NCI-H226 (cell line): ENCODE data around the gene DCTN3.

Experiments used
- DNase-seq: peaks from one replicate; pipeline ENCODE4 v3.0.0-alpha.2; 2015

DCTN3 gene

GRCh38 chr9:34620061-34620994, at the start of gene DCTN3:
TSS of gene DCTN3 (minus strand) at chr9:34620495. CDS start at chr9:34620464, 31 bp downstream.
- peak; percentile 78 for DNase-seq

DNA sequence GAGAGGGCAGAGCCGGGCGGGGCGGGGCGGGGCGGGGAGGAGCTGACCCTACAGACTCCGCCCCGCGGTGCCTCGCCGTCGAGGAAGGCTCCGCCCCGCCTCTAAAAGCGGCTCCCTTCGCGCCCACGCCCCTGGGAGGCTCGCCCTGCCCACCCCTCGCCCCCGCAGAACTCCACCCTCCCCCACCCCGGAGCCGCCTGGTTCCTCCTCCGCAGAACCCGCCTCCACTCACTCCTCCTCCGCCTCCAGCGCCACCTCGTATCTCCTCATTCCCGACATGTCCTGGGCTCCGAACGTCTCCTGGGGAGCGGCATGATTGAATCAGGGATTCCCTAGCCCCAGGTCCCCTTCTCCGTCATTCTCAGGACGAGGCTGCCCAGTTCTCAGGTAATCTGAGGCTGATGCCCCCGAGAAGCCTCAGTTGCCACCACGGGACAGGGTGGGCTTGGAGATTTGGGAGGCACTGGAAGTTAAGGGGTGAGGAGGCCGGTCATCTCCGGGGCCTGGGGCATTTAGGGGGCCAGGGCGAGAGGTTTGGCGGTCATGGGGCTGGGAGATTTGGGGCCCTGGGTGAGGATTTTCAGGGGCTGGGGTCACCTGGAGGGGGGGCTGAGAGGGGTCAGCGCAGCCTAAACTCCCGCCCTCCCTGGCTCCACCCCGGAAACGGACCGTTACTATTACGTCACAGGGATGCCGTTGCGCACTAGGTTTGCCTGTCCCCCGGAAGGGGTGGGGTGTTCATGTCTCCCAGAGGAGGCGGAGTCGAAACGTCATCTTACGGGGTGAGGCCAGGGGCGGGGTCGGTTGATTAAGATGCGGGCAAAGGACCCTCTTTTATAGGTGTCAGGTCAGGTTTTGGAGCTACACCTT, 45.3 kb upstream of the DCTN3 start:
- peak; percentile 70 for DNase-seq

DNA sequence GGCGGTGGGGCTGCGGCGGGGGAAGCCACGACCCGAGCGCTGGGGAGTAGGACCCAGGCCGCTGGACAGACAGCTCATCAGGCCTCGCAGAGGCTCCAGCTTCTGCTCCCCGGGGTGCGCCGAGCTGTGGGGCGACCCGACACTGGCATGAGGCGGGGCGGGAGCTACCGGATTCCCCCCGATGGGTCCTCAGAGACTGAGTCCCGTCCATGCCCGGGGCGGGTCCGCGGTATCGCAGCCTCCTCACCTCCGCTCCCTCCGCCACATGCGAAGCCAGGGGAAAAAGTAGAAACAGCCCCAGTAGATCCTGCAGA, 44.7 kb upstream of the DCTN3 start:
- DNase-seq, result no peak

- peak; percentile 36 for DNase-seq
These were observed 44.2 kb upstream of the DCTN3 start for GRCh38 chr9:34664281-34665066.

GRCh38 chr9:34663303-34663605, 43.0 kb upstream of the DCTN3 start:
- DNase-seq, result no peak

DNA sequence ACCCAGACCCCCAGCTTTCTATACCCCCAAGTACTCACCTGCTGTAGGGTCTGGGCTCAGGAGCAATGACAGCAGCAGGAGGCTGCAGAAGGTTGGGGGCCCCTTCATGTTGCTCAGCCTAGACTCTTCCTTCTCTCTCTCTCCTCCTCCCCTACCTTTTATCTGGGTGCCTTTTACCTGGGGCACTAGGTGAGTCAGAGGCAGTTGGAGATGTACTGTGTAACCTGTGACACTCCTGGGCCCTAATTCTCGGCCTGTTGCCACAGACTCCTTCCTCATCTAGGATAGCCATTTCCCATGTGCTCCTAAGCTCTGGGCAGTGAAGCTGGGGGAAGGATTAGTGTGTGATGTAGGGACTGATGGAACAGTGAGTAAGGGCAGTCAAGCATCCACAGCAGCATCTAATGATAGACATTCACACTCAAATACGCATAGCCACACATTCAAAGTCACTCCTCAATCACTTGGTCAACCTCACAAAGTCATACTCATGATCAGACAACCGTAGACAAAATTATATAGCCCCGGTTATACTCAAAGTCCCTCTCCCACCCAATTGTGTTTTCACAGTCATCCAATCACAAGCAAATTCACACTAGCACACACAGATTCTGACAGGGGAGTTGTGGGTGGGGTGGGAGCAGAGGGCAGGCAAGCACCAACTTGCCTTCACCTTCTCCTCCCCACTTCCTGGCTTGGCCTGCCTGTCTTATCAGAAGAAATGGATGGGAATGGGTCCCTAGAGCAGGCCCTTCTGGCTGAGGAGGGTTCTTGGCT, 42.4 kb upstream of the DCTN3 start, which contains the start of gene CCL27:
Gene CCL27, minus strand, starts transcription at position 132 of the 777 bp plus-strand sequence. Its CDS starts 24 bp downstream, at position 108.
- no peak for DNase-seq

DNA sequence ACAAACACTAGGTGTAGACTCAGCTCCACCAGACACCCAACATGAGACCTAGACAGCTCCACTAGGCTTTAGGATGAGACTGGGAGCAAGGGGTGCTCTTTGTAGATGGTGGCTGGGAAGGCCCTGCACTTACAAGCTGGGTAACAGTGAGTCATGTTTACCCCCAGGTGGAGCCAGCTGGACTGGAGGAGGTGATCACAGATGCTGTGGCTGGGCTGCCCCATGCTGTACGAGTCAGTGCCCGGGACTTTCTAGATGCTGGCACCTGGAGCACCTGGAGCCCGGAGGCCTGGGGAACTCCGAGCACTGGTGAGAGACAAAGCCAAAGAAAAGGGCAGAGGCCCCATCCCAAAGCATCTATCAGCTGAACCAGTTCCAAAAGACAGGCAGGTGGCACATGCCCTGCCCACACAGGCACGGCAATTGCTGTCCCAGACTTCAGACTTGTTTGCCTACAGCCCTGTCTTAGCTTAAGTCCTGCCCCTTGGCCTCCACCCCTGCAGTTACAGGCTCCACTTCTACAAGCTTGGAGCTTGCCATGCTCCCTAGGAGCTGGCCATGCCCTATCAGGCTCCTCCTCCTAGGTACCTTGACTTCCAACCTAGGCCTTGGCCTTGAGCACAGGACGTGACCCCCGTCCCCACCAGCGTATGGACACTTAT, 39.4 kb upstream of the DCTN3 start:
- DNase-seq, result no peak

DNA sequence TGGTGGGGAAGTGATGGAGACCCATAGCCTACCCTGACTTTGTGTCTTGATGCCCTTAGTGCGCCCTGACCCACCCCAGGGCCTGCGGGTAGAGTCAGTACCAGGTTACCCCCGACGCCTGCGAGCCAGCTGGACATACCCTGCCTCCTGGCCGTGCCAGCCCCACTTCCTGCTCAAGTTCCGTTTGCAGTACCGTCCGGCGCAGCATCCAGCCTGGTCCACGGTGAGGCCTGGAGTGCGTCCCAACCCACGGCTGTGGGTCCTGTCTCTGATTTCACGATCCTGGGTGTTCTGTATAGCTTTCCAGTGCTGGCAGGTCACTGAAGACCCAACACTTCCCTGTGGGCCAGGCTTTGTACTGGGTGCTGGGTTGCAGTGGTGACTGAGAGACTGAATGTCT, 38.2 kb upstream of the DCTN3 start:
- DNase-seq, result no peak

GRCh38 chr9:34656992-34657391, 36.7 kb upstream of the DCTN3 start:
- DNase-seq, result no peak

- DNase-seq, result no peak
These were observed 35.1 kb upstream of the DCTN3 start for GRCh38 chr9:34655394-34655793.

GRCh38 chr9:34654323-34655051, 34.2 kb upstream of the DCTN3 start:
- DNase-seq, result no peak

- DNase-seq, result no peak
These were observed 33.1 kb upstream of the DCTN3 start for GRCh38 chr9:34653151-34654072.

DNA sequence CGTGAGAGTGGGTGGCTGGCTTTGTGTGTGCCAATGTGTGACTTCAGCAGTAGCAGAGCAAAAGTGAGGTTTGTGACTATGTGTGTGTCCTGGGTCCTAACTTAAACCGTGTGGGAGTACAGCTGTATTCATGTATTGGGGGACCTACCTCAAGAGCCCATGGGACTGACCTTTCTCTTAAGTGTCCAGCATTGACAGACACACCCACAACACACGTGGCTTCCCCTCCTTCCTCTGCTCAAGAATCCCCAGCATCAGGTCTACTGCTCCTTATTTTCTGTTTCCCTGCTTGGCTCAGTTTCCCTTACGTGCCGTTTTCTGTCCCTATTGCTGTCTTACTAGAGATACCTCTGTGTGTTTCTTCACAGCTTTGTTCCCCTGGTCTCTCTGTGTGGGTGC, 32.3 kb upstream of the DCTN3 start:
- DNase-seq, result no peak

DNA sequence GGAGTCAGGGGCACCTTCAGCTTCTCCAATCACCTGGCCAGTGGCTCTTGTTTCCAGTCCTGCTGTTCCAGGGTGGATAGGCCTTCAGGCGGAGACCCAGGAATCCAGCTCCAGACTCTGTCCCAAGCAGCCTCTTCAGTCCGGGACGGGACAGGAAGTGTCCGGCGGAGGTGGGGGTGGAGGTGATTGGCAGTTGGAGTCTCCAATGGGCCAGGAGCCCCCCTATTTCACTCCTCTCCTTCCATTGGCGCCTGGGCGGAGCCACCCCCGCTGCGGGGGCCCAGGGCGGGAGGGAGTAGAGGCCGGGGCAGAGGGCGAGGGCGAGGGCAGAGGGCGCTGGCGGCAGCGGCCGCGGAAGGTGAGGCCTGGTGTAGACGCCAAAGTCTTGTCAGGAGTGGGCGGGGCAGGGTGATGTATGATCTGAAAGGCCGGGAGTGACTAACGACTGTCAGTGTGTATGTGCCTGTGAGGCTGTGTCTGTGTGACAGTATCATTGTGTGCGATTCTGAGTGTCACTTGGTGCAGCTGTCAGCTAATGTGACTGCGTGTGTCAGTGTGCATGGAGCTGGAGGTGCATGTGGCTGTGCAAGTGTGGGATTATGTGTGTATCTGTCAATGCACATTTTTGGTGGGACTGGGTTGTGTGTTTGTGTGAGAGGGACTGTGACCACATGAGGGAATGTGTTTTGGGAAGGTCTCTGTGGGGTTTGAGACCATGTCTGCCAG, 31.7 kb upstream of the DCTN3 start, which contains the start of gene IL11RA:
Gene IL11RA, plus strand, starts transcription at position 310 of the 726 bp plus-strand sequence. CDS start 3,033 bp downstream, outside the sequence.
- DNase-seq, result peak; percentile 44

GRCh38 chr9:34651321-34651720, 31.0 kb upstream of the DCTN3 start:
- DNase-seq, result peak; percentile 56

DNA sequence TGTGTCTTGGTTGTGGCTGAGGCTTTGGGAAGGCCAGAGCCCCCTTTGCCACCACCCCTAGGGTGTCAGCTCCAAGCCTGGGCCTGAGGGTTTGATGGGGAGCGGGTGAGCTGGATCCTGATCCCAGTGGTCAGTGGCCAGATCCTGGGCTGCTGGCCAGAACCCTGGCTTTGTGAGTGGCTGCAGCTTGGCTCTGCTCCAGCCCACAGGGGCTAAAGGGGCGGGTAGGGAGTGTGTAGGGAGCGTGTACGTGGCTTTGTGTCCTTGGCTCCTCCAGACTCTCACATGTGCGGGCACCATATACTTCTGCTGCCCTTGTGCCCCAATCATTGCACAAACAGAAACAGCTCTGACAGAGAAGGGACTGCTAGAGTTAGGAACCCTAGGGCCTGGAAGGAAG, 30.5 kb upstream of the DCTN3 start:
- no peak for DNase-seq

- no peak for DNase-seq
These were observed 28.4 kb upstream of the DCTN3 start for GRCh38 chr9:34648673-34649072.

DNA sequence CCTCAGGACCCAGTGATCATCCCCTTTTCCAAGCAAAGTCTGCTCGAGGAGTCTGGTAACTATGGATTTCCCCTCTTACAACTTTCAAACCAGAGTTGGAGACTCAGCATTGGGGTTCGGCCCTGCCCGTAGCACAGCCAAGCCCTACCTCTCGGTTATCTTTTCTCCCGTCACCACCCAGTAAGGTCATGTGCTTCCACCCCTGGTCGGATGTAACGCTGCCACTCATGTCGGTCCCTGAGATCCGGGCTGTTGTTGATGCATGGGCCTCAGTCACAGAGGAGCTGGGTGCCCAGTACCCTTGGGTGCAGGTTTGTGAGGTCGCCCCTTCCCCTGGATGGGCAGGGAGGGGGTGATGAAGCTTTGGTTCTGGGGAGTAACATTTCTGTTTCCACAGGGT, 27.4 kb upstream of the DCTN3 start:
- DNase-seq, result no peak

GRCh38 chr9:34647084-34647403, 26.7 kb upstream of the DCTN3 start:
- no peak for DNase-seq
